ES-I3 (cell line): Measurements from ENCODE around the gene SLC37A2.

Experiments used
- H3K36me3 ChIP-seq: 2 replicates; pipeline ENCODE4 v1.6.1; 2013; ENCODE audit warnings: mild to moderate bottlenecking, low read length, control low read depth, moderate library complexity; ENCODE audit not compliant: insufficient read depth
- H3K4me1 ChIP-seq: 2 replicates; pipeline ENCODE4 v1.6.1; 2013; ENCODE audit warnings: mild to moderate bottlenecking, control low read depth, low read length; ENCODE audit not compliant: insufficient read depth
- H3K9ac ChIP-seq: 2 replicates; pipeline ENCODE4 v1.6.1; 2013; ENCODE audit warnings: low read depth, mild to moderate bottlenecking, low read length, moderate library complexity
- H3K9me3 ChIP-seq: 2 replicates; pipeline ENCODE4 v1.6.1; 2013; ENCODE audit warnings: mild to moderate bottlenecking, low read length, moderate library complexity; ENCODE audit not compliant: control insufficient read depth, insufficient read depth

The SLC37A2 gene

GRCh38 chr11:125124618-125124992 lies 61.5 kb downstream of the SLC37A2 start:
- H3K36me3 ChIP-seq, result no peaks in the 10 kb centered on the region
- H3K9ac ChIP-seq, result no peak overlapping the region
- H3K9me3 ChIP-seq, result no peaks in the 10 kb centered on the region
- no peaks in the 10 kb centered on the region for H3K4me1 ChIP-seq

DNA sequence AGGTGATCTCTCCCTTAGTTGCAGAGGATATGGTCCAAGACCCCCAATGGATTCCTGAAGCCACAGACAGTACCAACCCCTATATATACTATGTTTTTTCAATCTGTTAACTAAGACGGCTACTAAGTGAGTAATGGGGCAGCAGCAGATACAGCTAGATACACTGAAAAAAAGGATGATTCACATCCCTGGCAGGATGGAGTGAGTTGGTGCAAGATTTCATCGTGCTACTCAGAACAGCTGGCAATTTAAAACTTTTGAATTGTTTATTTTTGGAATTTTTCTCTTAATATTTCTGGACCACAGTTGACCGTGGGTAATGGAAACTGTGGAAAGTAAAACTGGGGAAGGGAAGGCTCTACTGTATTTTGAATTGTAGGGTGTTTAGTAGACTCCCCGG lies 65.3 kb downstream of the SLC37A2 start:
- H3K9me3 ChIP-seq, result no peaks in the 10 kb centered on the region
- H3K9ac ChIP-seq, result no peak overlapping the region
- H3K36me3 ChIP-seq, result no peaks in the 10 kb centered on the region
- H3K4me1 ChIP-seq, result no peaks in the 10 kb centered on the region

DNA sequence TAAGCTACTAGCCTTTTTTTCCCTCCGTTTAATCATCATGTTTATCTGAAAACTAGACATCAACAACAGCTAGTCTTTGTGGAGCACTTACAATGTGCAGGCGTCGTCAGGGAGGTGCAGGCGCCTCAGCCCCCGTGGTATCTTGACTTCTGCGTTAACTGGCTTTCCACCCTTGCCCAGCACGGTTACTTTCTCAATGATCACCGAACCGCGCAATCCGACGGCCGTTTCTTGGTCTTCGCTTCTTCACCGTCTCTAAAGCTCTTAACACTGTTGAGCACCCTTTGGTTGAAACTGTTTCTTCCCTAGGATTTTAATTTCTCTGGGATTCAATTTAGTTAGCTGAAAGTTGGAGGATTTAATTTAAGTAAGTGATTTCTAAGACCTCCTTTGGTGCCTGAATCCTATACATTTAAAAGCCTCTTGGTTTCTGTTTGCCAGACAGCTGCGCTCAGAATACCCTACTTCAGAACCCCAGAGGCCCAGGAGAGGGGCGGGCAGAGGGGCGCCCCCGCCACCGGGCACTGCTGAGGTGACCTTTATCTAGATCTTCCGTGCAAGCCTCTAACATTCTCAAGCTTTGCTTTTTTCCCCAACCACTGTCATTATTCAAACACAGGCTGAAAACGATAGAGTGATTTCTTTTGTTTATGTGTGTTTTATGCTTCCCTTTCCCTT lies 66.3 kb downstream of the SLC37A2 start:
- H3K36me3 ChIP-seq, result no peaks in the 10 kb centered on the region
- no peak overlapping the region for H3K9ac ChIP-seq
- H3K9me3 ChIP-seq, result no peaks in the 10 kb centered on the region
- no peaks in the 10 kb centered on the region for H3K4me1 ChIP-seq

GRCh38 chr11:125132071-125132470 lies 69.0 kb downstream of the SLC37A2 start:
- H3K36me3 ChIP-seq, result no peaks in the 10 kb centered on the region
- no peaks in the 10 kb centered on the region for H3K9me3 ChIP-seq
- no peaks in the 10 kb centered on the region for H3K4me1 ChIP-seq
- no peak overlapping the region for H3K9ac ChIP-seq

- Histone ChIP-seq H3K9ac (no peak overlapping the region), H3K36me3 (no peaks in the 10 kb centered on the region), H3K4me1 (no peaks in the 10 kb centered on the region), H3K9me3 (no peaks in the 10 kb centered on the region)
Measured at GRCh38 chr11:125132596-125132995, 69.5 kb downstream of the SLC37A2 start.

- Histone ChIP-seq H3K9me3 (no peaks in the 10 kb centered on the region), H3K36me3 (no peaks in the 10 kb centered on the region), H3K9ac (no peak overlapping the region), H3K4me1 (peaks cover 19% of the 10 kb centered on the region)
Measured at GRCh38 chr11:125136001-125136400, 72.9 kb downstream of the SLC37A2 start.

GRCh38 chr11:125138966-125139365 lies 75.9 kb downstream of the SLC37A2 start:
- no peaks in the 10 kb centered on the region for H3K9me3 ChIP-seq
- no peaks in the 10 kb centered on the region for H3K36me3 ChIP-seq
- no peak overlapping the region for H3K9ac ChIP-seq
- H3K4me1 ChIP-seq, result peaks cover 27% of the 10 kb centered on the region

- no peak overlapping the region for H3K9ac ChIP-seq
- no peaks in the 10 kb centered on the region for H3K36me3 ChIP-seq
Measured at GRCh38 chr11:125139778-125140177, 76.7 kb downstream of the SLC37A2 start.

More at GRCh38 chr11:125139778-125140177, 76.7 kb downstream of the SLC37A2 start:
- H3K4me1 ChIP-seq, result peaks cover 27% of the 10 kb centered on the region
- H3K9me3 ChIP-seq, result no peaks in the 10 kb centered on the region
